NCI-H1694 treated with DMSO at 0.1 percent for 48 hours (cell line): ENCODE measurements around the gene GNLY.

Experiments used
- DNase-seq: peaks from one replicate; lab custom pipeline; 2025; lab: John Stamatoyannopoulos, UW

The GNLY gene

GRCh38 chr2:85728883-85729824 lies 35.0 kb downstream of the GNLY start:
- peak; percentile 63 for DNase-seq

DNA sequence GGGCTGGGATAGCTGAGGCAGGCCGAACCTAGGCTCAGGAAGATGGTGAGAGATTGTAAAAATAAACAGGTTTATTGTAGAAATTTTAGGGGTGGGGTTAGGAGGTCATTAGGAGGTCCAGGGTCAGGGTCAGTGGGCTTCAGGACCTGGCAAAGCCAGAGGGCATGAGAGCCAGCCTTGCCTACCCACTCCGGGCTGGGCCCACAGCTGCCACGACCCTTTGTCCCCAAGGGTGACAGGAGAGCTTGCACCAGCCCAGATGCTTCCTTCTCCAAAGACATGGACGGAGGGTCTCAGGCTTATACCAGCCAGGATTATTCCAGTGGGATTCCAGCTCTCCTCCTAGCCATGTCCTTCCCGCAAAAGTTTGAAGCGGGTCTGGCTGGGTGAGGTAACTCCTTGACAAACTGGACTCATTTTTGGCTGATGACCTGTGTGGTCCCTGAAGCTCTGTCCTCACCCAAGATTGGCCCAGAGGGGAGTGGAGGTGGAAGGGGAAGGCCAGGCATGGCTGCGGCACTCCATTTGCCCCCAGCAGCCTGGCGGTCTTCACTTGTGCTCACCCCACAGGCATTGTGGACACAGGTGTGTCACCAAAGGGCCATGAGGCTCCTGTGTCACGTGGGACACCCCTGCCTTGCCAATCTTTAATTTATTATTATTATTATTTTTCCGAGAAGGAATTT lies 35.8 kb downstream of the GNLY start:
- no peak for DNase-seq

DNA sequence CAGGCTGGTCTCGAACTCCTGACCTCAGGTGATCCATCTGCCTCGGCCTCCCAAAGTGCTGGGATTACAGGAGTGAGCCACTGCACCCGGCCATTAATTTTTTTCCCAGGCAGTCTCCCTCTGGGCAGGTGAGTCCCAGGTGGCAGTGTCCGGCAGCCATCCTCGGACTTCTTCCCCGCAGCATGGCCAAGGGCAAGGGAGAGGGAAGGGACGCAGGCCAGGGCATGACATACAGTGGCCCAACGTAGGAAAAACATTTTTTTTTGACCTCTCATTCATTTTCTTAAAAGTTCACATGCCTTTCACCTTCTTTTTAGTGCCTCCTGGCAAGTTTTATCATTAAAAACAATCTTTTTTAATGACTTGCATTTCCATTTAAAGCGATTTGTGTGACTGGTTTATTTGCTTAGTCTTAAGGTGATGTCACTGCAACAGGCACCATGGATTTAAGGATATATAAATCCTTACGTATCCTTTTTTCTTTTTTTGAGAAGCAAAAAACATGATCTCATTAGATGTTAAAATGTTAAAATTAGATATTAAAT lies 36.6 kb downstream of the GNLY start:
- DNase-seq: no peak

- no peak for DNase-seq
Measured at GRCh38 chr2:85731606-85732005, 37.4 kb downstream of the GNLY start.

DNA sequence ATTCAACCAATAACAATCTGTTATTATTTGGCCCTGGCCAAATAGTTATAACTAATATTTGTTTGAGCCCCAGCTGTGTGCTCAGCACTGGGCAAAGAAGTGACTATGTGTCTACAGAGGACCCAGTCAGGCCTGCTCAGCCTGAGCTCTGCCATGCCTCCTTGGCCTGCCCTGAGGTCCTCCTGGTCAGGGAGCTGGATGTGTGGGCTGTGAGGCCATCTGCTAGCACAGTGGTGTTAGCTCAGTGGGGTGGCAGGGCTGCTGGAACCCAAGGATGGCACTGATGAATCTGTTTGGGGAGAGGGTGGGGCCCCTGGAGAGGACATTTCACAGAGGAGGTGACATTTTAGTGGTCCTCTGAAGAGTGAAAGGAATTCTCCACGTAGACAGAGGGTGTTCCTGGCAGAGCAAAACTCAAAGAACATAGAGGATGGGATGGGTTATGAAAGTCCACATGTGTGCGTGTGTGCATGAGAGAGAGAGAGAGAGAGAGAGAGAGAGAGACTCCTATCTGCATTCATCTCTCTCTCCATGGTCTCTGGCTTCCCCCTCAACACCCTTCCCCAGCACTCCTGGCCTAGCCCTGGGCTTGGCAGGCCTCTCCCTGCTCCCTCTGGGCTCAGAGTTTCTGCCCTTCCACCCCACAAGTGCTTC lies 38.4 kb downstream of the GNLY start:
- DNase-seq: no peak

- peak; percentile 29 for DNase-seq
Measured at GRCh38 chr2:85733121-85733960, 39.2 kb downstream of the GNLY start.

GRCh38 chr2:85734015-85734414 lies 39.9 kb downstream of the GNLY start:
- no peak for DNase-seq

DNA sequence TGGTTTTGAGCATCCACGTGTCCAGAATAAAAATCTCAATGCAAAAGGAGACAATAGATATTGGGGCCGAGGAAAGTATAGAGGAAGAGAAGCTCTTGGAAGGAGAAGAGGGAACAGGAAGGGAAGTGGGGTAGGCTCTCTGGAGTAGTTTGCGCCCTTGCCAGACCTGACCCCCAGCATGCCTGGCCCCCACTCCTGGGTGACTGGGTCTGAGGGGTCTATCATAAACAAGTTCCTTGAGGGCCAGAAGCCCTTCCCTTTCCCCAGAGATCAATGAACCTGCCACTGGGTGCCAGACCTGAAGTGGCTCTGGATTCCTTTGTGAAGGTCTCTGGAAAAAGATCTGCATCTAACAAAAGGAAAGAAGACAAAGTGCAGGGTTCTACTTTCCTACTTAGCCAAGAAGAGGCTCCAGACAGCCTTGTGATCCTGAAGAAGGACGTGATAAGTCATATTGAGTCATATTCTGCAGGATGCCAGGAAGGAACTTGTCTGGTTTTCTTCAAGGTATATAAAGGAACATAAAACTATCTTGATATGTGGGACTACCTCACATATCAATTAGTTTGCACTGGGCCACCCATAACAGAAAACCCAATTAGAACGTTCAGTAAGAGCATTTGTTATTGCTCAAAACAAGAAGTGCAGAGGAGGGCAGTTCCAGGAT lies 40.9 kb downstream of the GNLY start:
- DNase-seq: no peak

GRCh38 chr2:85735691-85736090 lies 41.5 kb downstream of the GNLY start:
- DNase-seq: no peak

GRCh38 chr2:85736456-85737355 lies 42.5 kb downstream of the GNLY start:
- DNase-seq: no peak

GRCh38 chr2:85737481-85737880 lies 43.3 kb downstream of the GNLY start:
- no peak for DNase-seq

DNA sequence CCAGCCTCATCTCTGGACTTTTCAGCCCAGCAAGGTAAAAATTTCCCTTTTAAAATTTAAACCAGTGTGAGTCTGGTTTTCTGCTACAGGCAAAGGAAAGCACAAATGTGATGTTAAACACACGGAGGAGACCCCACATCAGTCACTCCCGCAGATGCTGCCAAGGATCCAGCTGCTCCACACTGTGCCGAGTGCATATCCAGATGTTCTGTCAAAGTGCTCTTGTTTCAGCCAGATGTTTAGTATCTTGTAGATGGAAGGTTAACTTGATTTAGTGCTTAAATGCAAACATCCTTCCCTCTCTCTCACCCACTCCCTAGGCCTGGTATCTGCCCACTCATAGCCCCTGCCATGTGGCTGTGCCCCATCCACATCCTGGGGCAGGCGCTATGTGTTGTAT lies 43.8 kb downstream of the GNLY start:
- DNase-seq: no peak

- DNase-seq: no peak
Measured at GRCh38 chr2:85740193-85740592, 46.0 kb downstream of the GNLY start.

GRCh38 chr2:85741211-85741832 lies 47.2 kb downstream of the GNLY start:
- no peak for DNase-seq

DNA sequence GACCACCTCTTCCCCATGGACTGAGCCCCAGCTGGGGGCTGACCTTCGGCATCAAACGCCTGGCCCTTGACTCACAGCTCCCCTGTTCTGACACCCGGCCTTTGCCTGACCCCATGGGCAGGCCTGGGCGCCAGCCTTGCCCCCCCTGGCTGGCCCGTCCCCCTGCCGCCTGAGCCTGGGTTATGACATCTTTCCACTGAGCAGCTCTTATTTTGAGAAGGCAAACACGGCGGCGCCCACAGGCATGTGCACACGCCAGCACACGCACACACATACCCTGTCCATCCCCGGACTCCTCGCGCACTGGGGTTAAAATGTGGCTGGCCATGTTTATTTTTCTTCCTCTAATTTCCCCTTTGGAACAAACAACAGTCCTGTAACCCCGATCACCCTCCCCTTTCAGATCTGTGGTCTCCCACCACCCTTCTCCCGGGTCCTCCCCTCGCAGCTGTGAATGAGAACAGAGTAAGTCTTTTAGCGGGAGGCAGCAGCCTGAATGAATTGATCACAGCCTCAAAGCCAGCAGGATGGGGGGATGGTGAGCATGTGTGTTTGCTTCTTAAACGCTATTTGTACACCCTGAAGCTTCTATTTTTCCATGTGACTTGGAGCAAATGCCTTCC lies 47.8 kb downstream of the GNLY start:
- peak; percentile 99 for DNase-seq

DNA sequence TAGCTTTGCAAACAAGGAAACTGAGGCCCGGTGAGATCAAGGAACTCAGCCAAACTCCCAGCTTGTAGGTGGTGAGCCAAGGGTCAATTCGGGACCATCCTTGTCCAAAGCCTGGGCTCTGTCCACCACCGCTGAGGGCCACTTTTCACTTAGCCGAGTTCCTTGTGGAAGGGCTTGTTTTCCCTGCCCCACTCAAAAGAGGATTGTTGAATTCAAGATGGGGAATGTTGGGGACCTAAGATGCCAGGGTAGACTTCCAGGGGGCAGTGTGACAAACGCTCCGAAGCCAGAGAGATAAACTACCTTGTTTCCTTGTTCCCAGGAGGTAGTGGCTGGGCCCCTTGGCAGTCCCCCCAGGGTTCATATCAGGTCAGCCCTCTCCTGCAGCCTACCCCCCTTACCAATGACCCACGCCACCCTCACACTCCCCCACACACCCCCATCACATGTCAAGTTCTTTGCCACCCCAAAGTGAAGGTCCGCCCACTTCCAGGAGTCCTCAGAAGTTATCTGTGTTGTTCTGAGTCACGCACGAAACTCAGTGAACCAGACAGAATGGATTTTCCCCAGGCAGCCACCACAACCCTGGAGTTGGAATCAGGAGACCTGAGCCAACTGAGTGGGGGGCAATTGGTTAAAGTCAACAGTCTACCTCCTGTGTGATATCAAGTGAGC lies 49.3 kb downstream of the GNLY start:
- no peak for DNase-seq

DNA sequence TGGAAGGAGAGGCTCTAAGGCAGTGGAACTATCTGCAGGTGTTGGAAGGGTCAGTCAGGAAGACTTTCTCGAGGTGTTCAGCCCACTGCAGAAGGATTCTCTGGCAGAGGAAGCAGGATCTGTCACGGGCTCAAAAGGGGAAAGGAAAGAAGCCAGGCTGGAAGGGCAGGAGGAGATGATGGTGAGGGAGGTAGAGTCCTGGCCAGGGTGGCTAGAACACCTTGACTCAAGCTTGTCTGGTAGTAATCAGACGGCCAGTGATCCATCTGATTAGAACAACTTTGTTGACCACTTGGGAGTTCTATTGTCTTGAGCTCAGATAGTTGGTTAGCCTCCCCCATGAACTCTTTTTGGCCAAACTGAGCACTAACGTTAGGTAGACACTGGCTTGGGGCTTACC lies 49.9 kb downstream of the GNLY start:
- no peak for DNase-seq
